Fibroblast of skin of abdomen (primary cell): Measurements from ENCODE around the gene ERBIN.
A peak's percentile ranks its signal among the peaks of the same experiment; 100 is the strongest.
"Not testable (repeated sequence)": the region's sequence is repeated elsewhere in the genome, so short reads cannot be mapped to it uniquely, and the experiment has no call there.

Source experiments
- DNase-seq: peaks from one replicate; pipeline ENCODE4 v3.0.0-alpha.2; 2013

ERBIN gene

GRCh38 chr5:65969539-65970393 lies 43.4 kb downstream of the ERBIN start:
- no peak for DNase-seq

- no peak for DNase-seq
These were observed 44.3 kb downstream of the ERBIN start for GRCh38 chr5:65970481-65971367.

GRCh38 chr5:65971643-65972042 lies 45.3 kb downstream of the ERBIN start:
- DNase-seq = no peak

GRCh38 chr5:65972896-65973295 lies 46.5 kb downstream of the ERBIN start:
- not testable (repeated sequence) for DNase-seq

GRCh38 chr5:65978251-65978650 lies 51.9 kb downstream of the ERBIN start:
- DNase-seq = no peak

- DNase-seq = no peak
These were observed 55.2 kb downstream of the ERBIN start for GRCh38 chr5:65981548-65981947.

GRCh38 chr5:65981969-65982619 lies 55.7 kb downstream of the ERBIN start:
- DNase-seq = no peak

- no peak for DNase-seq
These were observed 56.3 kb downstream of the ERBIN start for GRCh38 chr5:65982635-65983034.

- no peak for DNase-seq
These were observed 57.9 kb downstream of the ERBIN start for GRCh38 chr5:65984098-65984885.

- DNase-seq = peak; percentile 87
These were observed 59.7 kb downstream of the ERBIN start for GRCh38 chr5:65986050-65986451.

GRCh38 chr5:65986796-65987195 lies 60.4 kb downstream of the ERBIN start:
- DNase-seq = no peak

- DNase-seq = no peak
These were observed 61.6 kb downstream of the ERBIN start for GRCh38 chr5:65987982-65988381.

GRCh38 chr5:65989158-65989557 lies 62.8 kb downstream of the ERBIN start:
- no peak for DNase-seq

- DNase-seq = no peak
These were observed 66.3 kb downstream of the ERBIN start for GRCh38 chr5:65992630-65993029.

GRCh38 chr5:65994117-65994786 lies 67.9 kb downstream of the ERBIN start:
- no peak for DNase-seq

- DNase-seq = no peak
These were observed 72.8 kb downstream of the ERBIN start for GRCh38 chr5:65999061-65999723.

GRCh38 chr5:66001952-66002351 lies 75.6 kb downstream of the ERBIN start:
- no peak for DNase-seq

- no peak for DNase-seq
These were observed 76.0 kb downstream of the ERBIN start for GRCh38 chr5:66002415-66002814.

GRCh38 chr5:66004216-66004615 lies 77.8 kb downstream of the ERBIN start:
- DNase-seq = no peak

GRCh38 chr5:66009277-66009676 lies 82.9 kb downstream of the ERBIN start:
- no peak for DNase-seq

- peak; percentile 14 for DNase-seq
These were observed 84.1 kb downstream of the ERBIN start for GRCh38 chr5:66010476-66010875.
